ENCODE data around the gene MEAF6.
"Not testable (repeated sequence)": the region's sequence is repeated elsewhere in the genome, so short reads cannot be mapped to it uniquely, and the experiment has no call there.

The MEAF6 gene

DNA sequence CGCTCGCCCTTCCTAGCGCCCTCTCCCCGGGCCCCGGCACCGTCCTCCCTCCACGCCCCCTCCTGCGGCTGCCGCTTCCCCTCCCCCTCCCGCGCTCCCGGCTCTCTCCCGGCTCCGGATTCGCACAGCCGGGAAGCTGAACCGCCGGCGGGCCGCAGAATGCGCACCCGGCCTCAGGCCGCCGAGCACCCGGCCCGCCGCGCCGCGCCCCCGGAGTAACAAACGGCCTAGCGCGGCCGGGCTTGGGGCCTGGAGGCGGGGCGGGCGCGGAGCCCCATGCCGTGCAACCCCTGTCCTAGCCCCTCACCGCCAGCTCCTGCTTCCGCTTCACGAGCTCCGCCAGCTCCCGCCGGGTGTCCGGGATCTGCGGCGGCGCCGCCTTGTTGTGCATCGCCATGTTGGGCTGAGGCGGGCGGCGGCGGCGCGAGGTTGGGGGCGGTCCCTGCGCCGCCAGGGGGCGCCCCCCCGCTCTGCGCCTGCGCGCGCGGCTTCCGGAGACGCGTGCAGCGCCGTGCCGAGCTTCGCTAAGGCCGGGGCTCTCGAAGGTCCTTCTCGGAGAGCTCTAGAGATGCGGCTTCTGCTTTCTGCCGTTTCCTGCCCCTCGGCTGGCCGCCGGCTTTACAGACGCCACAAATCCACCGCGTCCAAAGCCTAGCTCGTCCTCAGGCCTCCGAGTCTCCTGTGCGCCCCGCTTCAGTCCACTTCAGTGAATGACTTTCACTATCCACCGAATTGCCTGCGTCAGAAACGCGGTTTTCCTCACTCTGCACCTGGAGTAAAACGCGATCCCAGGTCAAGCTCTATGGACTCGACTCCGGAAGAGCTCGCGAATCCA lies at the start of gene MEAF6:
MEAF6 (minus strand) TSS at position 417 of the 835 bp plus-strand sequence; CDS start at position 397, 20 bp downstream.
- peak; percentile 80 for DNase-seq (ENCODE audit: low spot score)

DNA sequence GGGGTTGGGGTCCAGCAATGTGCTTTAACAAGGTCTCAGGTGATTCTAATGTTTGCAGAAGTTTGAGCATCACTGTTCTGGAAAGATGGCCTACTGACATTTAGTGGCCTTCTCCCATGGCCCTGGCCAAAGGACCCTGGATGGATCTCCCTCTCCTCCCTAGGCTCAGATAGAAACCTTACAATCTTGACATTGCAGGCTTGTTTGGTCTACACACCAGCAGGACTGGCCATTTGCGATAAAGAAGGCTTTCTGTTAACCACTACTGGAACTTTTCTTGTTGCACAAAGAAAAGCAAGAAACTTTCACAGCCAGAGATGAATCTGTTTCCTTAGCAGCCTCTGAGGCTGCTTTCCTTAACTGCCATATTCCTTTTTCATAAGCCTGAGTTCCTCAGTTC lies 48.4 kb upstream of the MEAF6 start:
- DNase-seq (ENCODE audit: low spot score) = no peak

DNA sequence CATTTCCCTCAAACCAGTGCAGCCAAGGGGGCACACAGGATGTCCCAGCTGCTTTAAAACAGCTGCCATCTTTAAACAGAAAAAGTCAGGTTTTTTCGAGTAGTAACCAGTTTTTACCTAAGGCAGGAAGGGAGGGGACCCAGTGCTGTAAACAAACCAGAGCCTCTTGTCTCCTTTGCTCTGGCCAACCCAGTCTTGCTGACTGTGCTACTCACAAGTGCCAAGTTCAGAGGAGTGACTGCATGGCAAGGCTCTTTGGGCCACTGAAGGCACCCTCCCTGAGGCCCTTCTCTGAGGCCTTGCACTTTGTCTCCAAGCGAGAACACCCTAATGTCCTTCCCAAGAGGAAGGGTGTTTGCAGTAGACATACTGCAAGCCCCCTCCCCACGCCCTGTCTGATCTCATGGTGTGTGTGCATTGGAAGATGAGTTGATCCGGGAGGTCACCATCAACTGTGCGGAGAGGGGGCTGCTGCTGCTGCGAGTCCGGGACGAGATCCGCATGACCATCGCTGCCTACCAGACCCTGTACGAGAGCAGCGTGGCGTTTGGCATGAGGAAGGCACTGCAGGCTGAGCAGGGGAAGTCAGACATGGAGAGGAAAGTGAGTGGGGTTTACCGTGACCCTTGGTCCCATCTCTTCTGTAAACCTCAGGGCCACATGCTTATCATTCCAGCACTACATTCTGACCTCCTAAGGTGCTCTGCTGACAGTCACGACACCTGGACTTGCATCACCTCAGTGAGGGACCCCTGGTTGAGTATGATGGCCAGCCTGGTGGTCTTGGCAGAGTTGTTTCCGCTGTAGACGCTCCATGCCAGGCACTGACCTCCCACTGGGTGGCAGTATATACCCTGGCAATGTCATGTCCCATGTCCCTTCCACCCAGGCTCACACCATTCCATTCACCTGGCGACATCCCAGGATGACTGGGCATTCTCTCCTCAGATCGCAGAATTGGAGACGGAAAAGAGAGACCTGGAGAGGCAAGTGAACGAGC lies 46.9 kb upstream of the MEAF6 start:
- no peak for DNase-seq (ENCODE audit: low spot score)

- no peak for DNase-seq (ENCODE audit: low spot score)
These were observed 46.0 kb upstream of the MEAF6 start for GRCh38 chr1:37560401-37561132.

- DNase-seq (ENCODE audit: low spot score) = not testable (repeated sequence)
These were observed 45.4 kb upstream of the MEAF6 start for GRCh38 chr1:37559957-37560379.

- DNase-seq (ENCODE audit: low spot score) = no peak
These were observed 44.5 kb upstream of the MEAF6 start for GRCh38 chr1:37559080-37559479.

DNA sequence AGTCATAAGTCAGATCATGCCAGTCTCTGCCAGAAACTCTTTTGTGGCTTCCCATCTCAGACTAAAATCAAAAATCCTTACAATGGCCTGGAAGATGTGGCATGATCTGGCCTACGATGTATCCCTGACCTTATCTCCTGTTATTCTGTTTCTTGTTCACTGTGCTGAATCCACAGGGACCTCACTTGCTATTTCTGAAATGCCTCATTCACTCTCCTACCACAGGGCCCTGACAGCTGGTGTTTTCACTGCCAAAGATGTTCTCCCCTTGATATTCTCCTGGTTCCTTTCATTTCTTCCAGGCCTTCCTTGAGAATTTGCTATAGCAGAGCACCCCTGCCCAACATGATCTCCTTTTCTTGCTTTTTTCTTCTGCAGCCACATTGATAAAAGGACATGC lies 43.8 kb upstream of the MEAF6 start:
- no peak for DNase-seq (ENCODE audit: low spot score)

GRCh38 chr1:37557402-37557801 lies 42.8 kb upstream of the MEAF6 start:
- DNase-seq (ENCODE audit: low spot score) = no peak

DNA sequence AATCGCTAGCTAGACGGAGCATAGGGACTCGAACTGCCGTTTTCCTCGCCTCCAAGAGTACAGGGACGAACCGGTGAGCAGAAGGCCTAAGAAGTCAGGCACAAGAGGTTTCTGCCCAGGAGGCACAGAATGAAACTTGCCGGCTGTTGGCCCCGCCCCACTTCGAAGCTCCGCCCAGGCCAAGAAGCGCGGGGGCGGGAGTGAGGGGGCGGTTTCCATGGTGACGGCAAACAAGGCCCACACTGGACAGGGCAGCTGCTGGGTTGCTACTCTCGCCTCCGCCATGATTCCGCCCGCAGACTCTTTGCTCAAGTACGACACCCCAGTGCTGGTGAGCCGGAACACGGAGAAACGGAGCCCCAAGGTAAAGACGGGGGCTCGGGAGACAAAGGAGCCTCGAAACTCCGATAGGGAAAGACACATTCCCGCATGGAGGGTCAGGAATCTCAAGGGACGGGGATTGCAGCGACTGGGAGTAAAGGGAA lies 42.2 kb upstream of the MEAF6 start, which contains the start of gene DNALI1:
DNALI1 (plus strand) TSS at position 229 of the 485 bp plus-strand sequence; CDS start at position 284, 55 bp downstream.
- peak; percentile 92 for DNase-seq (ENCODE audit: low spot score)

- peak; percentile 93 for DNase-seq (ENCODE audit: low spot score)
These were observed 39.6 kb upstream of the MEAF6 start, which contains the start of gene SNIP1 for GRCh38 chr1:37553927-37554808. TSS of gene SNIP1 (minus strand) at chr1:37554293. CDS start at chr1:37554229, 64 bp downstream.

DNA sequence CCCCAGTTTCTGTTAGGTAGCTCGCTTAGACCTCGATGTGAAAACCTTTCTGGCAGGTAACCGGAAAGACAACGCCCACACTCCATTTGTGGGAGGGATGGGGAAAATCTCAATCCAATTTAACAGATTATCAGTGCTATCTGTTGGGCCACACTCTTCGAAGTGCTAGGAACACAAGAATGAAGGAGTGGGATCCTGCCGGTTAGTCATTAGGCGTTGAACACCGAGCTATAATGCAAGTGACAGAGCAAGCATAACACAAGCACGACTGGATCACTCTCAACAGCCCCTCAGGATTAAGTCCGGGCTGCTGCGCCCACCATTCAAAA lies 39.0 kb upstream of the MEAF6 start:
- no peak for DNase-seq (ENCODE audit: low spot score)

- DNase-seq (ENCODE audit: low spot score) = no peak
These were observed 34.8 kb upstream of the MEAF6 start for GRCh38 chr1:37549341-37549740.

GRCh38 chr1:37545019-37545418 lies 30.5 kb upstream of the MEAF6 start:
- no peak for DNase-seq (ENCODE audit: low spot score)

GRCh38 chr1:37544530-37544929 lies 30.0 kb upstream of the MEAF6 start:
- DNase-seq (ENCODE audit: low spot score) = no peak

- no peak for DNase-seq (ENCODE audit: low spot score)
These were observed 25.6 kb upstream of the MEAF6 start for GRCh38 chr1:37540036-37540785.

GRCh38 chr1:37539154-37539553 lies 24.6 kb upstream of the MEAF6 start:
- not testable (repeated sequence) for DNase-seq (ENCODE audit: low spot score)

DNA sequence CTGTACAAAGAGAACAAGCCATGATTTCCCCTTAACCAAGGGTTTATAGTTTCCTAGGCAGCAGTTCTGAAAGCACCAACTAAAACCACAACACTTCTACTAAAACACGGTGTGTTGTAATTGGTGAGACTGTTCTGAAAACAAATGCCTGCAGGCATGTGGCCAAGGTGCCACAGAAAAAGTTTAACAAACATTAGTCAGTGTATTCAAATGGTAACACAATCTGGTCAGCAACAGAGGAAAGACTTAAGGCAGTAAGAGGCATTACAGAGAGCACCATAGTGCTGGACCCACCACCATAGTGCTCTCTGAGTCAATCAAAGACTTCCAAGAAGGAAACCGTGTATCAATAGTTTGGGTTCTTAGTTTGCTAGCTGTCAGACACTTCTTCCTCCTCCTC lies 22.8 kb upstream of the MEAF6 start:
- peak; percentile 16 for DNase-seq (ENCODE audit: low spot score)

DNA sequence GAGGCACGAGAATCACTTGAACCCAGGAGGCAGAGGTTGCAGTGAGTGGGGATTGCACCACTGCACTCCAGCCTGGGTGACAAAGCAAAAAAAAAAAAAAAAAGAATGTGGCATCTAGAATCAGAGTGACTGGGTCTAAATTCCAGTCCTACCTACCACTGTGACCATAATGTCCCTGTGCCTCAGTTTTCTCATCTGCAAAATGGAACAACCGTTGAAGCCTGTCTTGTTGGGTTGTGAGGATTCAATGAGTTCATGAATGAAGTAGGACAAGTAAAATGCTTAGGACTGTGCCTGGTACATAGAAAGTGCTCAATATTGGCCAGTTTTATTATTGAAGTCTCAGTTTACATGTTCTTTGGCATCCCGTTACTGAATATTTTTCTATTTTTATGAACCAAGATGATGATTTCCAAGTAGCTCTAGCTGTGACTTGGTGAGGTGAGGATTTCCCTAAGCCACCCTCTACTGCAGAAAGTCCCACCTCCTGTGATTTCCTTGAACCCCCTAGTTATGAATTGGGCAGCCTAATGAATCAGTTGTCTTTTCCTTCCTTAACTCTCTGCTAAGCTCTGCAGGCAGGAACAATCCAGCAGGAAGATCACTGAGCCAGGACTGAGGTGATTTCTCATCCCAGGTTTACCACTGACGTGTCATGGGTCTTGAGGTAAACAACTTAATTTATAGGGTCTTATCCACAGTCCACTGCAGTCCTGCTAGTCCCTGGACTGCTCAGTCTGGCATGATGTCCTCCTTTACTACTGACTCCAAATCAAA lies 18.9 kb upstream of the MEAF6 start:
- no peak for DNase-seq (ENCODE audit: low spot score)

All from Ammon's horn (tissue), 1 donor.